ENCODE results near the gene AHSA1.

- no peak for TF ChIP-seq POLR2AphosphoS5 (IDR thresholded peaks at IDR 0.05)
- TF ChIP-seq, protein P1, sequence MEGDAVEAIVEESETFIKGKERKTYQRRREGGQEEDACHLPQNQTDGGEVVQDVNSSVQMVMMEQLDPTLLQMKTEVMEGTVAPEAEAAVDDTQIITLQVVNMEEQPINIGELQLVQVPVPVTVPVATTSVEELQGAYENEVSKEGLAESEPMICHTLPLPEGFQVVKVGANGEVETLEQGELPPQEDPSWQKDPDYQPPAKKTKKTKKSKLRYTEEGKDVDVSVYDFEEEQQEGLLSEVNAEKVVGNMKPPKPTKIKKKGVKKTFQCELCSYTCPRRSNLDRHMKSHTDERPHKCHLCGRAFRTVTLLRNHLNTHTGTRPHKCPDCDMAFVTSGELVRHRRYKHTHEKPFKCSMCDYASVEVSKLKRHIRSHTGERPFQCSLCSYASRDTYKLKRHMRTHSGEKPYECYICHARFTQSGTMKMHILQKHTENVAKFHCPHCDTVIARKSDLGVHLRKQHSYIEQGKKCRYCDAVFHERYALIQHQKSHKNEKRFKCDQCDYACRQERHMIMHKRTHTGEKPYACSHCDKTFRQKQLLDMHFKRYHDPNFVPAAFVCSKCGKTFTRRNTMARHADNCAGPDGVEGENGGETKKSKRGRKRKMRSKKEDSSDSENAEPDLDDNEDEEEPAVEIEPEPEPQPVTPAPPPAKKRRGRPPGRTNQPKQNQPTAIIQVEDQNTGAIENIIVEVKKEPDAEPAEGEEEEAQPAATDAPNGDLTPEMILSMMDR (IDR thresholded peaks at IDR 0.05), result no peak
These were observed 15.7 kb upstream of the AHSA1 start for GRCh38 chr14:77442196-77442595.

Data from sigmoid colon (tissue), 4 donors.